ENCODE results near the gene TRAM2.
A peak's percentile ranks its signal among the peaks of the same experiment; 100 is the strongest.

The TRAM2 gene

DNA sequence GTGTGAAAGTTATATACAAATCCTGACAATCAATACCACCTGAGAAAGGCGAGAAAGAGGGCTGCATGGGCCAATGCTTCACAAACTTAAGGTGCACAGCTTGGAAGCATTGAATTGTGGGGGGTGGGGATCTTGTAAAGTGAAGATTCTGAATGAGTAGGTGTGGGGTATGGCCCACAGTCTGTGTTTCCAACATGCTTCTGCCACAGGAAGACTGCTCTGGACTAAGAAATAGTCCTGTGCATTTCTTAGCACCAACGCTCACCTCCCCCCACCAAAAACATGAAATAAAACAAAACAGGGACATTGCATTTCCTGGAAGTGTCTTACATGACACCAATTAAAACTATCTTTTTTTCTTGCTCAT lies 21.9 kb upstream of the TRAM2 start:
- Mint-ChIP-seq H3K9me3 (no peaks in the 10 kb centered on the region), H3K36me3 (ENCODE audit: low read depth) (no peaks in the 10 kb centered on the region), H3K4me1 (ENCODE audit: low read depth) (peaks cover 11% of the 10 kb centered on the region), H3K27me3 (ENCODE audit: low read depth) (peaks cover 13% of the 10 kb centered on the region), H3K4me3 (no peak overlapping the region), H3K27ac (no peak overlapping the region)

DNA sequence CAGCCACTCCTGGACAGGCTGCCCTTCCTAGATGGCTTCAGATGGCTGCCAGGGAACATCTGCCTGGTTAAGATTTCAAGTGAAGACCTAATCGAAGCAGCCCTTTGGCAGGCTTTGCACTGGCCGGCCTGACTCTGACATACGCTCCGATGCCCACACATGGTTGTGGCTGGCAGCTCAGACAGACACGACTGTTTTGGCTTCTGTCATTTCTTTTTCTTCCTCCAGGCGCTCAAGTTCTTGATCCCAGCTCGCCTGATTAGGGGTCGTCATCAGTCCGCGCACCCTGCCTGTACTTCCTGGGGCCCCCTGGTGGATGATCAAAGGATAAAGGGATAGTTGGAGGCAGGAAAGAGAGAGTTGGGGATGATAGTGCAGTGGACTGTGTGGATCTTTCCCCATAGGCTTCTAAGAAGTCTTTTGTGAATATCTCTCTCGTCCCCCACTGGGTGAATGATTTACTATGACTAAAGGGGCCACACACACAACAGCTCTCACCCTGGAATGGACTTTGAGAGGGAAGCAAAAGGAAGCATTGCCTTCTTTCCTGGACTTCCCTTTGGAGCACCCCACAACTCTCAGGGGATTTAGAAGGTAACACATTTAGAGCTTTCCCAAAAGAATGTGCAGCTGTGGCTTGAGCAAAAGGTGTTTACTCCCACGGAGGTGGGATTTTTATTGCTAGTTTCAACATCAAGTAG lies 21.4 kb upstream of the TRAM2 start:
- Mint-ChIP-seq H3K27me3 (ENCODE audit: low read depth) (peaks cover 13% of the 10 kb centered on the region), H3K9me3 (no peaks in the 10 kb centered on the region), H3K36me3 (ENCODE audit: low read depth) (no peaks in the 10 kb centered on the region), H3K27ac (no peak overlapping the region), H3K4me3 (no peak overlapping the region), H3K4me1 (ENCODE audit: low read depth) (peaks cover 11% of the 10 kb centered on the region)

DNA sequence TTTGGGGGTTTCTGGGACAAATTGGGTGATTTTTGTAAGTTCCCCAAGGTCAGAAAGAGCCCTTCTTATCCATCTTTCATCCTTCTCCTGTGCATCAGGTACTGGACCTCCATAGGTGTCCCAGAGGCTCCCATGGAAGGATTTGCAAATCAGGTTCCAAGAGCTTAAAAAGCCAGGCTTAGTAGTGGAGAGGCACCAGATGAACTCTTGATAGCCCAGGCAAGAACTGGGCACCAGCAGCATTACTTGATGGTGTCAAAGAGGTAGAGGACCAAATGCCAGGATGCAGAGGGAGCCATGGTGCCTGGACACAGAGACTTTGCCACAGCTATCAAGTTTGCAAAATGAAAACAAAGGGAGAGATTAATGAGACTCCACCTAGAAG lies 20.9 kb upstream of the TRAM2 start:
- peaks cover 11% of the 10 kb centered on the region for H3K4me1 Mint-ChIP-seq (ENCODE audit: low read depth)
- no peak overlapping the region for H3K27ac Mint-ChIP-seq
- H3K9me3 Mint-ChIP-seq, result no peaks in the 10 kb centered on the region
- H3K27me3 Mint-ChIP-seq (ENCODE audit: low read depth), result peaks cover 13% of the 10 kb centered on the region
- no peak overlapping the region for H3K4me3 Mint-ChIP-seq
- H3K36me3 Mint-ChIP-seq (ENCODE audit: low read depth), result no peaks in the 10 kb centered on the region

DNA sequence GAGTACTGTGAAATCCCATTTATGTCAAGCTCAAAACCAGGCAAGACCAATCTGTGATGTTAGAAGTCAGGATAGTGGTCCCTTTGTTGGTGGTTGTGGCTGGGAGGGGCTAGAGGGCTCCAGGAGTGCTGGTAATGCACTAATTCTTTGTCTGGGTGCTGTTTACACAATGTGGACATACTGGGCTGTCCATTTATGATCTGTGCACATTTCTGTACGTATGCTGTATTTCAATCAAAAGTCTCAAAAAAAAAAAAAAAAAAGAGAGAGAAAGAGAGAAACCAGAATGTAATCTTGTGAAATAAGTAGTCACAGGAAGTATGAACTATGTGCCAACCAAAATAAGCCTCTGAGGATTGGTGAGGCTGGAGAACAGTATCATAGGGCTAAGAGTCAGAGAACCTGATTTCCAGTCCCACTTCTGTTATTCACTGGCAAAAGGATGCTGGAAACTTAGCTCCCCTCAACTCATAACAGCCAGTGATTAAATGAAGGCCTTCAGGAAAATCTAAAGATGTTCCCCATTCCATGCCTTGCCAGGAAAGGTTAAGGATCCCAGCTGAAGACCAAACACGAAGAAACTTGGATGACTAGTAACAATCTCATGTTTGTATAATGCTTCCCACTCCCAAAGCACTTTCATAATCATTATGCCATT lies 19.6 kb upstream of the TRAM2 start:
- H3K36me3 Mint-ChIP-seq (ENCODE audit: low read depth), result no peaks in the 10 kb centered on the region
- no peak overlapping the region for H3K27ac Mint-ChIP-seq
- no peaks in the 10 kb centered on the region for H3K9me3 Mint-ChIP-seq
- H3K4me1 Mint-ChIP-seq (ENCODE audit: low read depth), result peaks cover 11% of the 10 kb centered on the region
- H3K4me3 Mint-ChIP-seq, result no peak overlapping the region
- peaks cover 10% of the 10 kb centered on the region for H3K27me3 Mint-ChIP-seq (ENCODE audit: low read depth)

DNA sequence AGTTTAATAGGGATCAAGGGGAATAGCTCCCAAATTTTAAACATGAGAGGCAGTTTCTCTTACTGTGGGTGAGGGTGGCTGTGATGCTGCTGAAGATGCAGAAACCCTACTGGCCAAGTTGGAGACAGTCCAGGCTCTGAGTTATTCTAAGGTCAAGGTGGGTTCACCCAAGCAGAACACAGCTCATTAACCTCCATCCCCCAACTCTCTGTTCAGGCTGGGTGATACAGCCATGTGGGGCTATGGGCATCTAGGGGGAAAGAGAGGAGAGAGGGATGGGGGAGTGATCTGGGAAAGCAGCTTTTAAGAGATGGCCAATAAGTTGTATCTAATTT lies 18.9 kb upstream of the TRAM2 start:
- Mint-ChIP-seq H3K4me1 (ENCODE audit: low read depth) (peaks cover 11% of the 10 kb centered on the region), H3K36me3 (ENCODE audit: low read depth) (no peaks in the 10 kb centered on the region), H3K27me3 (ENCODE audit: low read depth) (peaks cover 3% of the 10 kb centered on the region), H3K4me3 (no peak overlapping the region), H3K27ac (no peak overlapping the region), H3K9me3 (no peaks in the 10 kb centered on the region)

DNA sequence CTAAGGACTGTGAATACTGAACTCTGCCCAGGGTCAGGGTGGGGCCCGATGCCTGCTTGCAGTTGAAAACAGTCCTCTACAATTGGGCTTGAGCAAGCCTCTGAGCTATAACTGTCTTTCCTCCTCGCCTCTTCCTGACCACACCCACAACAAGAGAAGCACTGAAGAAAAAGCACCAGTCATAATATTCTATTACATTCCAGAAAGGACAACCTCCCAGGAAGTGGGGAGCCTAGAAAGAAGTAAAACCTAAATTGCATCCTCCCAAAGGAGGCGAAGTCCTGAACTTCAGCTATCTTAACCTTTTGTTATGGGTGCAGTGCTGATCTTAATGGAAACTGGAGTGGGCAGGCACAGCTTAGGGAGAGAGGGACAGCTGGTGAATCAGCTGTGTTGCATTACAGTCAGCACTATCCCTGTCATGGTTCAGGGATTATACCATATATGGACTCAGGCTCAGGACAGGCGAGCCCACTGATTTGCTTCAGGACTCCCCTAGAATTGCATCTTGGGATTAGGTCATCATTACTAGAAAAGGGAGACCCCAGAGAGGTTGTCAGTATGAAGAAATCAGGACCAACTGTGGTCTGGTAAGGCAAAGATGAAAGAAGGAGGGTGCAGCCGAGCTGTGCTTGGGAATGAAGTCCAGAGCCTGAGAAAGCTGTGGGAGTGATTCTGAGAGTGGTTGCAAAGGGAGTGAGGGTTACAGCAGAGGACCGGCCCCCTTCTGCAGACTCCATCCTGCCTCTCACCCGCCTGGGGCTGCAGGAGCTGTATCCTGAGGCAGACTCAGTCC lies 18.3 kb upstream of the TRAM2 start:
- H3K9me3 Mint-ChIP-seq, result no peaks in the 10 kb centered on the region
- H3K4me3 Mint-ChIP-seq, result no peak overlapping the region
- no peaks in the 10 kb centered on the region for H3K36me3 Mint-ChIP-seq (ENCODE audit: low read depth)
- peak overlapping the region; percentile 6 for H3K27ac Mint-ChIP-seq
- H3K27me3 Mint-ChIP-seq (ENCODE audit: low read depth), result peaks cover 3% of the 10 kb centered on the region
- H3K4me1 Mint-ChIP-seq (ENCODE audit: low read depth), result peaks cover 11% of the 10 kb centered on the region

DNA sequence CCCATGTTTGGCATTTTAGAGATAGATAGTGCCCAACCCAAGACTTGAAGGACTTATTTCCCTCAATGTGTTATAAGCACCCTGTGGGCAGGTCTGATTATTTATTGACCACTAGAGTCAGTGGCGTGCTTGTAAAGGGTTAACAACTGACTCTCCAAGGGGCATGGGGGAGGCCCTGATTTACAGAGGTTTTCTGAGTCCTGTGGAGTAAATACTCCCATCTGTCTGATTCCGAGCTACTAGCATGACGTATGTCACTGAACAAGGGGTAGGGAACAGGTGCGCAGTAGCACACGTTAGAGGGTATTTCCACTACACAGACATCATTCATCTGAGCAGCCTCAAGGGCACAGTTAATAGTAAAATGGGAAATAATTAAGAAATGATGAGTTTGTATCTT lies 17.4 kb upstream of the TRAM2 start:
- Mint-ChIP-seq H3K4me1 (ENCODE audit: low read depth) (peaks cover 11% of the 10 kb centered on the region), H3K27ac (no peak overlapping the region), H3K27me3 (ENCODE audit: low read depth) (peaks cover 3% of the 10 kb centered on the region), H3K36me3 (ENCODE audit: low read depth) (no peaks in the 10 kb centered on the region), H3K9me3 (no peaks in the 10 kb centered on the region), H3K4me3 (no peak overlapping the region)

DNA sequence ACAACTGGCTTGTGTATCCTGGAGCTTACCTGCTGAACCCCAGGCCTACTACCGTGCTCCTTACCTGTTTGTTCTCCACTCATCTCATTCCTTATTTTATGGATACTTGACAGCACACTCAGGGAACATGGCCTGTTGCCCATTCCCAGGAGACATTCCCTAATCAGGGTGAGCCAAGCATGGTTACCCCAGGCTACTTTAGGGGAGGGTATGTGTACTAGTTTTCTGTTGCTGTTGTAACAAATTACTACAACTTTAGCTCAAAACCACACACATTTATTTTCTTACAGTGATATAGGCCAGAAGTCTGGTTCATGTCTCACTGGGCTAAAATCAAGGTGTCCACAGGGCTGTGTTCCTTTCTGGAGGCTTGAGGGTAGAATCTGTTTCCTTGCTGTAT lies 15.0 kb upstream of the TRAM2 start:
- no peaks in the 10 kb centered on the region for H3K36me3 Mint-ChIP-seq (ENCODE audit: low read depth)
- H3K9me3 Mint-ChIP-seq, result no peaks in the 10 kb centered on the region
- peaks cover 11% of the 10 kb centered on the region for H3K4me1 Mint-ChIP-seq (ENCODE audit: low read depth)
- peaks cover 7% of the 10 kb centered on the region for H3K27me3 Mint-ChIP-seq (ENCODE audit: low read depth)
- no peak overlapping the region for H3K4me3 Mint-ChIP-seq
- no peak overlapping the region for H3K27ac Mint-ChIP-seq

DNA sequence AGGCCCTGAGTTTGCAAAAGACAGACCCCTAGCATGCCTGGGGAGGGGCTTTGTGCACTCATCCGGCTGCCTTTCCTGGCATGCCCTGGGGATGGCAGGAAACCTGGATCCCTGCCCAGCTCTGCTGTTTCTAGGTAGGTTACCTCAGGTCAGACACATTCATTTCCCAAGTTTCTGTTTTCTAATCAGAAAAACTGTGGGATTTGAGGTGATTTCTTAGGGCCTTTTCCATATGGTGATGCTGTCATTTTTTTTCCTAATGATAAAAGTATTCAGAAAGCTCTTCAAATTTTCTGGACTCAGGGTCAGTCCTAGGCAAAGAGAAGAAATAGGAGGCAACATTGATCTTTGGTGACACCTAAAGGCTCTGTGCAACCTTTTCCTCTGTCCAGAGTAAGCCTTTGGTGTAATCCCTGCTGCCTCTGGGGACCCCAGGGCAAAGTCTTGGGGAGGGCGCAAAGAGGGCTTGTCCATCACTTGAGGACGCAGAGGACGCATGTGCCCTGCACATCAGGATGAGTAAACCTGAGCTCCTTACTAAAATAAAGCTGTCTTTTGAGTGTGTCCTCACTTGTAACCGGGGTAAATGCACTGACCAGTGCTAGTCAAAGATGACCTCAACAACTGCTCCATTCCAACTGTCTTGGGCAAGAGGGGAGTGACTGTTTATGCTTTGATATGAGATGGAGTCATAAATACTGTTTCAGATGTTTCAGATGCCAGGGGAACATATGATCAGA lies 13.5 kb upstream of the TRAM2 start:
- H3K27me3 Mint-ChIP-seq (ENCODE audit: low read depth), result peaks cover 7% of the 10 kb centered on the region
- peaks cover 7% of the 10 kb centered on the region for H3K4me1 Mint-ChIP-seq (ENCODE audit: low read depth)
- H3K9me3 Mint-ChIP-seq, result no peaks in the 10 kb centered on the region
- H3K36me3 Mint-ChIP-seq (ENCODE audit: low read depth), result no peaks in the 10 kb centered on the region
- H3K27ac Mint-ChIP-seq, result no peak overlapping the region
- no peak overlapping the region for H3K4me3 Mint-ChIP-seq

DNA sequence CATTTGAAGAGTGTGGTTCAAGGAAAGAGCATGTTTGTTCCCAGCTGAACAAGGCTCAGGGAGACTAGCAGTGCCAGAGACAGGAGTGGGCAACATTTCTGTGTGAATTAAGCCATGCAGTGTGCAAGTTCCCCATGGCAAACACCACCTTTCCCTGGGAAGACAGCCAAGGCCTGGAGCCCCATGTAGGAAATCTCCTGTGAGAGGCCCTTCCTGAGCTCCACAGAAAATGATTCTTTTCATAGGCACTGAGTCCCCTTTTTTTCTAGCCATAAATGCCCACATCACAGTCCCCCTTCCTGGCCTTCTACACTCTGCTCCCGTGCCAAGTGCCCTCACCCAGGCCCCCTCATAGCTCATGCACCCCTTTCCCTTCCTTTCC lies 11.8 kb upstream of the TRAM2 start:
- Mint-ChIP-seq H3K27me3 (ENCODE audit: low read depth) (peaks cover 5% of the 10 kb centered on the region), H3K4me3 (no peak overlapping the region), H3K27ac (no peak overlapping the region), H3K36me3 (ENCODE audit: low read depth) (no peaks in the 10 kb centered on the region), H3K9me3 (no peaks in the 10 kb centered on the region), H3K4me1 (ENCODE audit: low read depth) (no peaks in the 10 kb centered on the region)

DNA sequence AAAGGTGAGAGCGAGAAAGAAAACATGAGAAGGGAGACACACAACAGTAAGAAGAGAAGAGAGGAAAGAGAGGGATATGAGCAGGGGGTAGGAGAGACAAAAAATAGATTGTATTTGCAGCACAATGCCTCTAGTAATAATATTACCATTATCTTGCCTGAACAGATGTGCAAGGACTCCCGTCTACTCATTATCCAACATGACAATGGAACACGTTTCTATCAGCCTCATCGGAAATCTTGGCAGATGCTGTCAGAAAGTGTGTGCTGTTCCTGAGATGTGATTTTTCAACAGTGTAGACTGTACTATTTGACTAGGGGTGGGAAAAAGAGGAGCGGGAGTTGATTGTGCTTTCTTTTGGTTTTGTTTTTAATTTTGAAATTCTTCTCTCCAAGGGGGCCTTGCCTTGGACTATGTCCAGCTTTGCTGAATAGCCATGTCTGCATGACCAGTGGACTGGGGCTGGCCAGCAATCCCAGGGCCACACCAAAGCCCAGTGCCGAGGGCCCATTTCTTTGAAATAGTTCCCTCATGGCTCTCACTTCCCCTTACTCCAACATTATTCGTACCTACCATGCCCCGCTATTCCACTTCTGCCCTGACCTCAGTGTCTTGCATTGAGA lies 11.3 kb upstream of the TRAM2 start:
- Mint-ChIP-seq H3K4me3 (no peak overlapping the region), H3K27ac (no peak overlapping the region), H3K4me1 (ENCODE audit: low read depth) (no peaks in the 10 kb centered on the region), H3K9me3 (no peaks in the 10 kb centered on the region), H3K36me3 (ENCODE audit: low read depth) (no peaks in the 10 kb centered on the region), H3K27me3 (ENCODE audit: low read depth) (peaks cover 5% of the 10 kb centered on the region)

DNA sequence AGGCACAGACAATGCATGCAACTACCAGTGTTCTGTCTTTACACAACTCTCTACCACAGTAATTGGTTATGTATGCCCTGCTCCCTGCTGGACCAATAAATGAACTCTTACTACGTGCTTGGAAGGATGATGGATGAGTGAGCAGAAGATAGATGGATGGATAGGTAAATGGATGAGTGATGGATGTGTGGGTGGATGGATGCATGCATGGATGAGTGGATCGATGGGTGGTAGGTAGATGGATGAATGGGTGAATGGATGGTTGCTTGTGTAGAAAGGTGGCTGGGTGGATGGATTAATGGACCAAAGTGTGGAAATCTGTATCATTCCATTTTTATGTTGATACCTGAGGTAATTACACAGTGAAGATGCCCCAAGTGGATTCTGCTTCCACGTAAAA lies 10.1 kb upstream of the TRAM2 start:
- Mint-ChIP-seq H3K27me3 (ENCODE audit: low read depth) (peaks cover 10% of the 10 kb centered on the region), H3K4me3 (no peak overlapping the region)

DNA sequence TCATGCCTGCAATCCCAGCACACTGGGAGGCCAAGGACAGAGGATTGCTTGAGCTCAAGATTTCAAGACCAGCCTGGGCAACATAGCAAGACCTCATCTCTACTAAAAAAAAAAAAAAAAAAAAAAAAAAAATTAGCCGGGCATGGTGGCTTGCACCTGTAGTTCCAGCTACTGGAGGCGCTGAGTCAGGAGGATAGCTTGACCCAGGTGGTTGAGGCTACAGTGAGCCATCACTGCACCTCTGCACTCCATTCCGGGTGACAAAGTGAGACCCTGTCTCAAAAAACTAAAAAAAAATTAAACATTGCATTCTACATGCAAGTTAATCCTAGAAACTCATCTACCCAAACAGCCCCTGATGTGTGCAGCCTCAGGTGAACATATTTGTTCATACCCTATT lies 7.3 kb upstream of the TRAM2 start:
- Mint-ChIP-seq H3K27ac (no peak overlapping the region), H3K36me3 (ENCODE audit: low read depth) (no peaks in the 10 kb centered on the region), H3K4me1 (ENCODE audit: low read depth) (no peaks in the 10 kb centered on the region), H3K27me3 (ENCODE audit: low read depth) (peaks cover 26% of the 10 kb centered on the region), H3K9me3 (no peaks in the 10 kb centered on the region), H3K4me3 (no peak overlapping the region)

More for the DNA sequence above, 10.1 kb upstream of the TRAM2 start:
- Mint-ChIP-seq H3K9me3 (no peaks in the 10 kb centered on the region), H3K27ac (no peak overlapping the region), H3K4me1 (ENCODE audit: low read depth) (no peaks in the 10 kb centered on the region), H3K36me3 (ENCODE audit: low read depth) (no peaks in the 10 kb centered on the region)

DNA sequence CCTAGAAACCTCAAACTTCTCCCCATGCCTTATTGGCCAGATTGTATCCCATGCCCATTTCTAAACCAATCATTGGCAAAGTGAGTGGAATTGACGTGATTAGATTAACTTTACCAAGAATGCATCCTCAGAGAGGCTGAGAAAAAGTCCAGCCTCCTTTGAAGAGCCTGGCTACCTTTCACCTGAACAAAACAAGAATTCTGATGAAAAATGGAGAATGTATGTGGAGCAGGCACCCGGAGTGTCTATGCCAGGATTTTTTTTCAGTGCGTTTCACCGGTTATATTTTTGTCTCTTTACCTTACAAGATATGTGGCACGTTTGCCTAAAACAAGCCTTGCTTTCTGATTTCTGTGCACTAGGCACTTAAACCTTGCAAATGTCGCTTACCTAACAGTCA lies 6.1 kb upstream of the TRAM2 start:
- Mint-ChIP-seq H3K36me3 (ENCODE audit: low read depth) (no peaks in the 10 kb centered on the region), H3K9me3 (no peaks in the 10 kb centered on the region), H3K4me1 (ENCODE audit: low read depth) (no peaks in the 10 kb centered on the region), H3K4me3 (no peak overlapping the region), H3K27me3 (ENCODE audit: low read depth) (peaks cover 26% of the 10 kb centered on the region), H3K27ac (no peak overlapping the region)
